HEK293 (cell line): ENCODE data around the gene PCSK5.
A peak's percentile ranks its signal among the peaks of the same experiment; 100 is the strongest.

Experiments
- CTCF ChIA-PET: fragments of 350-600 bp; formaldehyde crosslinking; extraction: SDS; loops from one replicate; lab custom pipeline; 2021; ENCODE audit warnings: antibody characterized with exemption; lab: Yijun Ruan, JAX
- POLR2A ChIA-PET: fragments of 300-600 bp; formaldehyde crosslinking; extraction: SDS; loops from one replicate; lab custom pipeline; 2020; ENCODE audit warnings: antibody characterized with exemption, inconsistent platforms; lab: Yijun Ruan, JAX
- H3K27ac ChIP-seq: fragments of 200-500 bp; sonication (Bioruptor generic); 2 replicates; pipeline ENCODE4 v1.5.1; 2014; ENCODE audit warnings: low read depth, low read length, control low read depth, inconsistent platforms; ENCODE audit errors: extremely low read depth
- H3K36me3 ChIP-seq, 2 experiments: fragments of 200-500 bp in 1 of 2; sonication (Bioruptor generic) in 1 of 2; 1 replicate in 1 of 2; 2 replicates in 1 of 2; pipeline ENCODE4 v1.5.1; 2014 to 2017; ENCODE audit warnings: inconsistent platforms in 2 of 2, low read length in 2 of 2; ENCODE audit not compliant: control insufficient read depth in 2 of 2, insufficient read depth in 1 of 2
- H3K4me1 ChIP-seq: fragments of 200-500 bp; sonication (Bioruptor generic); 2 replicates; pipeline ENCODE4 v1.5.1; 2014; ENCODE audit warnings: mild to moderate bottlenecking, low read length, inconsistent platforms; ENCODE audit not compliant: control insufficient read depth, insufficient read depth
- H3K4me3 ChIP-seq: 2 replicates; pipeline ENCODE4 v1.5.1; 2011; ENCODE audit warnings: low read depth, mild to moderate bottlenecking, control low read depth, low read length, moderate library complexity
- H3K9me3 ChIP-seq: fragments of 200-500 bp; sonication (Bioruptor generic); 2 replicates; pipeline ENCODE4 v1.5.1; 2014; ENCODE audit warnings: low read depth, low read length, inconsistent platforms; ENCODE audit not compliant: control insufficient read depth, insufficient read depth
- GLIS1 ChIP-seq: fragments of 450-650 bp; formaldehyde crosslinking; IDR thresholded peaks from 2 replicates; pipeline ENCODE4 v1.5.1; 2016; ENCODE audit warnings: missing biosample characterization, missing genetic modification characterization
- INSM2 ChIP-seq: fragments of 450-650 bp; formaldehyde crosslinking; IDR thresholded peaks from 2 replicates; pipeline ENCODE4 v1.5.1; 2016; ENCODE audit warnings: missing biosample characterization, missing genetic modification characterization
- SP7 ChIP-seq: fragments of 450-650 bp; formaldehyde crosslinking; IDR thresholded peaks from 2 replicates; pipeline ENCODE4 v1.5.1; 2016; ENCODE audit warnings: missing biosample characterization, missing genetic modification characterization
- ZBTB1 ChIP-seq: fragments of 450-650 bp; formaldehyde crosslinking; IDR thresholded peaks from 2 replicates; pipeline ENCODE4 v1.5.1; 2016; ENCODE audit warnings: missing biosample characterization, missing genetic modification characterization
- ZBTB44 ChIP-seq: fragments of 450-650 bp; IDR thresholded peaks from 2 replicates; pipeline ENCODE4 v1.5.1; 2018; ENCODE audit warnings: missing biosample characterization, mild to moderate bottlenecking, missing genetic modification characterization
- ZIC2 ChIP-seq: fragments of 450-650 bp; formaldehyde crosslinking; IDR thresholded peaks from 2 replicates; pipeline ENCODE4 v1.5.1; 2016; ENCODE audit warnings: missing biosample characterization, missing genetic modification characterization
- ZNF155 ChIP-seq: fragments of 450-650 bp; formaldehyde crosslinking; IDR thresholded peaks from 2 replicates; pipeline ENCODE4 v1.5.1; 2016; ENCODE audit warnings: missing biosample characterization, missing genetic modification characterization
- ZNF175 ChIP-seq: fragments of 450-650 bp; formaldehyde crosslinking; IDR thresholded peaks from 2 replicates; pipeline ENCODE4 v1.5.1; 2016; ENCODE audit warnings: missing biosample characterization, missing genetic modification characterization
- ZNF280D ChIP-seq: fragments of 450-650 bp; formaldehyde crosslinking; IDR thresholded peaks from 2 replicates; pipeline ENCODE4 v1.5.1; 2016; ENCODE audit warnings: missing biosample characterization, missing genetic modification characterization
- ZNF423 ChIP-seq: fragments of 450-650 bp; formaldehyde crosslinking; IDR thresholded peaks from 2 replicates; pipeline ENCODE4 v1.5.1; 2016; ENCODE audit warnings: missing biosample characterization, missing genetic modification characterization
- ZNF449 ChIP-seq: fragments of 450-650 bp; formaldehyde crosslinking; IDR thresholded peaks from 2 replicates; pipeline ENCODE4 v1.5.1; 2017; ENCODE audit warnings: missing biosample characterization, mild to moderate bottlenecking, missing genetic modification characterization, moderate library complexity
- ZNF488 ChIP-seq: fragments of 450-650 bp; formaldehyde crosslinking; IDR thresholded peaks from 2 replicates; pipeline ENCODE4 v1.5.1; 2016; ENCODE audit warnings: missing biosample characterization, missing genetic modification characterization
- ZNF529 ChIP-seq: fragments of 450-650 bp; formaldehyde crosslinking; IDR thresholded peaks from 2 replicates; pipeline ENCODE4 v1.5.1; 2017; ENCODE audit warnings: missing genetic modification characterization, missing biosample characterization; ENCODE audit not compliant: insufficient replicate concordance
- ZNF549 ChIP-seq: fragments of 450-650 bp; IDR thresholded peaks from 2 replicates; pipeline ENCODE4 v1.5.1; 2018; ENCODE audit warnings: missing biosample characterization, missing genetic modification characterization, mild to moderate bottlenecking, inconsistent platforms, moderate library complexity
- ZNF571 ChIP-seq: fragments of 450-650 bp; formaldehyde crosslinking; IDR thresholded peaks from 2 replicates; pipeline ENCODE4 v1.5.0; 2017; ENCODE audit warnings: missing biosample characterization, missing genetic modification characterization
- ZNF791 ChIP-seq: fragments of 450-650 bp; formaldehyde crosslinking; IDR thresholded peaks from 2 replicates; pipeline ENCODE4 v1.5.1; 2016; ENCODE audit warnings: missing biosample characterization, missing genetic modification characterization

PCSK5 gene

GRCh38 chr9:76353280-76353679 lies 462.8 kb downstream of the PCSK5 start (continued):
- TF ChIP-seq ZNF155 (no peak), SP7 (tag by site-specific recombination) (peak; percentile 86), ZNF529 (tag by site-specific recombination) (no peak)

GRCh38 chr9:76354221-76354620 lies 463.7 kb downstream of the PCSK5 start:
- no peak overlapping the region for H3K4me3 ChIP-seq
- H3K4me1 ChIP-seq: no peaks in the 10 kb centered on the region
- ChIA-PET CTCF (interaction anchor here (0.6 to 1.1 kb wide), 2 partner anchors 40 to 1402 kb away, joined by 3 to 5 read pairs; partner anchors contain the start of gene RFK), POLR2A (interaction anchor here (0.6 to 3.1 kb wide), 4 partner anchors 12 to 40 kb away, joined by 5 to 16 read pairs (median 12); partner anchors contain the start of gene RFK)
- H3K36me3 ChIP-seq: no peaks in the 10 kb centered on the region
- H3K9me3 ChIP-seq: no peaks in the 10 kb centered on the region
- no peak overlapping the region for H3K27ac ChIP-seq
- TF ChIP-seq INSM2 (tag by site-specific recombination): no peak
- no peak for TF ChIP-seq ZNF449 (tag by site-specific recombination)
- no peak for TF ChIP-seq ZNF488
- no peak for TF ChIP-seq ZIC2 (tag by site-specific recombination)
- TF ChIP-seq ZNF423 (tag by site-specific recombination): no peak
- no peak for TF ChIP-seq ZNF549 (tag by site-specific recombination)
- TF ChIP-seq ZNF280D: no peak
- TF ChIP-seq ZBTB44 (tag by site-specific recombination): no peak
- no peak for TF ChIP-seq ZBTB1 (tag by site-specific recombination)
- no peak for TF ChIP-seq ZNF571 (tag by site-specific recombination)
- no peak for TF ChIP-seq ZNF175 (tag by site-specific recombination)
- no peak for TF ChIP-seq ZNF791 (tag by site-specific recombination)
- no peak for TF ChIP-seq GLIS1 (tag by site-specific recombination)
